H9 (cell line): ENCODE results near the gene UTP4. TPM values are rescaled to one million over a fixed set of nuclear protein-coding genes. Genes with fewer than 3 reads are reported as not detected.

Experiments used
- DNase-seq: peaks from one replicate; pipeline ENCODE4 v3.0.0-alpha.2; 2017
- H2AFZ ChIP-seq: one replicate; pipeline ENCODE4 v1.6.1; 2013; ENCODE audit warnings: mild to moderate bottlenecking, low read length, control low read depth, moderate library complexity
- H2AK5ac ChIP-seq: 2 replicates; pipeline ENCODE4 v1.6.1; 2013; ENCODE audit warnings: low read length, control low read depth, mixed read lengths; ENCODE audit not compliant: insufficient read length
- H2BK120ac ChIP-seq: one replicate; pipeline ENCODE4 v1.6.1; 2013; ENCODE audit warnings: low read depth, mild to moderate bottlenecking, low read length, control low read depth, inconsistent platforms; ENCODE audit not compliant: poor library complexity, severe bottlenecking
- H2BK12ac ChIP-seq: 2 replicates; pipeline ENCODE4 v1.6.1; 2013; ENCODE audit warnings: low read length, control low read depth, mixed read lengths, low read depth; ENCODE audit not compliant: insufficient read length
- H2BK15ac ChIP-seq: 2 replicates; pipeline ENCODE4 v1.6.1; 2013; ENCODE audit warnings: low read depth, low read length, control low read depth
- H2BK20ac ChIP-seq: one replicate; pipeline ENCODE4 v1.6.1; 2013; ENCODE audit warnings: low read depth, mild to moderate bottlenecking, low read length, control low read depth, inconsistent platforms; ENCODE audit not compliant: poor library complexity, severe bottlenecking
- H2BK5ac ChIP-seq: 2 replicates; pipeline ENCODE4 v1.6.1; 2013; ENCODE audit warnings: low read length, control low read depth, mixed read lengths; ENCODE audit not compliant: insufficient read length
- H3K14ac ChIP-seq: 2 replicates; pipeline ENCODE4 v1.6.1; 2013; ENCODE audit warnings: low read length, control low read depth; ENCODE audit not compliant: insufficient read depth
- H3K18ac ChIP-seq: 2 replicates; pipeline ENCODE4 v1.6.1; 2013; ENCODE audit warnings: low read depth, mild to moderate bottlenecking, mixed read lengths, low read length, control low read depth; ENCODE audit not compliant: insufficient read length
- H3K23ac ChIP-seq: 2 replicates; pipeline ENCODE4 v1.6.1; 2013; ENCODE audit warnings: low read length, control low read depth, mixed read lengths, low read depth; ENCODE audit not compliant: insufficient read length
- H3K23me2 ChIP-seq: 2 replicates; pipeline ENCODE4 v1.6.1; 2013; ENCODE audit warnings: low read depth, mild to moderate bottlenecking, mixed read lengths, low read length, control low read depth; ENCODE audit not compliant: insufficient read length, poor library complexity, severe bottlenecking
- H3K27ac ChIP-seq: 2 replicates; pipeline ENCODE4 v1.5.1; 2013; ENCODE audit warnings: low read length, control low read depth, mixed read lengths, low read depth; ENCODE audit not compliant: insufficient read length
- H3K27me3 ChIP-seq: 2 replicates; pipeline ENCODE4 v1.6.1; 2013; ENCODE audit warnings: low read length, control low read depth, inconsistent platforms; ENCODE audit not compliant: insufficient read depth
- H3K4ac ChIP-seq: 2 replicates; pipeline ENCODE4 v1.6.1; 2013; ENCODE audit warnings: low read depth, mild to moderate bottlenecking, control low read depth, inconsistent platforms, low read length, moderate library complexity
- H3K4me1 ChIP-seq: 2 replicates; pipeline ENCODE4 v1.6.1; 2013; ENCODE audit warnings: low read length, control low read depth, inconsistent platforms; ENCODE audit not compliant: insufficient read depth
- H3K4me2 ChIP-seq: 2 replicates; pipeline ENCODE4 v1.6.1; 2013; ENCODE audit warnings: low read length, control low read depth, mixed read lengths; ENCODE audit not compliant: insufficient read length, insufficient read depth
- H3K56ac ChIP-seq: 2 replicates; pipeline ENCODE4 v1.6.1; 2013; ENCODE audit warnings: low read depth, mild to moderate bottlenecking, mixed read lengths, low read length, control low read depth; ENCODE audit not compliant: insufficient read length
- H3K79me1 ChIP-seq: 2 replicates; pipeline ENCODE4 v1.6.1; 2013; ENCODE audit warnings: low read depth, mild to moderate bottlenecking, moderate library complexity, low read length, control low read depth, inconsistent platforms; ENCODE audit not compliant: insufficient read depth, poor library complexity, severe bottlenecking
- H3K79me2 ChIP-seq: 2 replicates; pipeline ENCODE4 v1.6.1; 2013; ENCODE audit warnings: low read length, control low read depth, inconsistent platforms; ENCODE audit not compliant: insufficient read depth
- H3K9ac ChIP-seq: 2 replicates; pipeline ENCODE4 v1.6.1; 2013; ENCODE audit warnings: low read length, control low read depth, mixed read lengths; ENCODE audit not compliant: insufficient read length; ENCODE audit errors: extremely low read depth
- H3K9me3 ChIP-seq: one replicate; pipeline ENCODE4 v1.6.1; 2013; ENCODE audit warnings: low read depth, low read length, inconsistent platforms; ENCODE audit not compliant: control insufficient read depth
- H3T11ph ChIP-seq: one replicate; pipeline ENCODE4 v1.6.1; 2013; ENCODE audit warnings: mild to moderate bottlenecking, low read length, control low read depth, inconsistent platforms
- H4K20me1 ChIP-seq: one replicate; pipeline ENCODE4 v1.6.1; 2013; ENCODE audit not compliant: control insufficient read depth, insufficient read length, insufficient read depth
- H4K5ac ChIP-seq: 2 replicates; pipeline ENCODE4 v1.6.1; 2013; ENCODE audit warnings: low read depth, mild to moderate bottlenecking, mixed read lengths, low read length, control low read depth; ENCODE audit not compliant: insufficient read length
- H4K8ac ChIP-seq: replicated peaks from 2 replicates; pipeline ENCODE4 v1.6.1; 2013; ENCODE audit warnings: low read length, control low read depth, mixed read lengths, low read depth; ENCODE audit not compliant: insufficient read length
- H4K91ac ChIP-seq: 2 replicates; pipeline ENCODE4 v1.6.1; 2013; ENCODE audit warnings: low read depth, mild to moderate bottlenecking, moderate library complexity, mixed read lengths, low read length, control low read depth; ENCODE audit not compliant: insufficient read length
- H3K27ac Mint-ChIP-seq, 3 experiments: 2 replicates in 2 of 3; 3 replicates in 1 of 3; pipeline ENCODE4 v1.8.0; 2020 to 2021; ENCODE audit warnings: mixed read lengths in 3 of 3, mild to moderate bottlenecking in 1 of 3, moderate library complexity in 1 of 3
- H3K27me3 Mint-ChIP-seq: 2 replicates; pipeline ENCODE4 v1.8.0; 2021; ENCODE audit warnings: low read depth, mild to moderate bottlenecking, moderate library complexity, mixed read lengths
- H3K36me3 Mint-ChIP-seq, 3 experiments: 2 replicates in 2 of 3; 3 replicates in 1 of 3; pipeline ENCODE4 v1.8.0; 2020 to 2021; ENCODE audit warnings: low read depth in 3 of 3, mixed read lengths in 3 of 3; ENCODE audit not compliant: insufficient read depth in 1 of 3
- H3K4me1 Mint-ChIP-seq, 2 experiments: 2 replicates each; pipeline ENCODE4 v1.8.0; 2020; ENCODE audit warnings: mixed read lengths in 2 of 2
- H3K4me3 Mint-ChIP-seq, 2 experiments: 2 replicates in 1 of 2; 3 replicates in 1 of 2; pipeline ENCODE4 v1.8.0; 2020 to 2021; ENCODE audit warnings: mild to moderate bottlenecking in 2 of 2, mixed read lengths in 2 of 2, moderate library complexity in 1 of 2
- H3K9me3 Mint-ChIP-seq, 2 experiments: 2 replicates in 1 of 2; 3 replicates in 1 of 2; pipeline ENCODE4 v1.8.0; 2020; ENCODE audit warnings: mild to moderate bottlenecking in 2 of 2, mixed read lengths in 2 of 2, moderate library complexity in 1 of 2
- CTCF ChIP-seq: fragments of 200-600 bp; sonication (generic); conservative IDR thresholded peaks from 3 replicates; pipeline ENCODE4 v1.8.0; 2021; ENCODE audit warnings: antibody characterized with exemption, mild to moderate bottlenecking
- WGBS: extraction: QIAGEN DNeasy Blood & Tissue Kit; methylation state at CpG from one replicate; pipeline ENCODE4 v1.1.7; 2013; ENCODE audit warnings: missing lambda C conversion rate, low lambda C conversion rate, mixed read lengths; ENCODE audit not compliant: insufficient read length; ENCODE audit errors: extremely low coverage; 5-methylcytosine and 5-hydroxymethylcytosine counted together
- total RNA-seq: library from RNA; stranded (reverse); gene quantifications from 2 replicates; pipeline ENCODE4 v1.2.1, GENCODE V29; 2021

The UTP4 gene
- total RNA-seq, 1 experiment from 2014 or later, result 94.0 TPM

GRCh38 chr16:69160192-69160591 is 27.7 kb downstream of the UTP4 start:
- Histone ChIP-seq H3T11ph (no peak overlapping the region), H3K56ac (no peak overlapping the region), H3K4me2 (no peak overlapping the region), H3K27ac (no peak overlapping the region), H3K79me2 (no peaks in the 10 kb centered on the region), H4K8ac (no peak overlapping the region), H4K5ac (no peak overlapping the region), H3K23ac (no peak overlapping the region), H3K4me1 (no peaks in the 10 kb centered on the region), H2BK5ac (no peak overlapping the region), H4K91ac (no peak overlapping the region), H3K14ac (no peak overlapping the region), H3K79me1 (no peaks in the 10 kb centered on the region), H2AK5ac (no peak overlapping the region), H2BK12ac (no peak overlapping the region), H2BK20ac (no peak overlapping the region), H3K9ac (no peak overlapping the region), H3K9me3 (no peaks in the 10 kb centered on the region), H3K4ac (no peak overlapping the region), H2AFZ (no peak overlapping the region), H3K27me3 (no peaks in the 10 kb centered on the region), H2BK15ac (no peak overlapping the region), H4K20me1 (no peaks in the 10 kb centered on the region), H2BK120ac (no peak overlapping the region), H3K23me2 (no peaks in the 10 kb centered on the region), H3K18ac (no peak overlapping the region)
- DNase-seq, result no peak
- Mint-ChIP-seq H3K9me3 (no peaks in the 10 kb centered on the region), H3K4me1 (no peaks in the 10 kb centered on the region), H3K27ac (no peak overlapping the region), H3K36me3 (peaks cover 48 to 83% (median 76%) of the 10 kb centered on the region in 3 experiments), H3K4me3 (no peak overlapping the region), H3K27me3 (no peaks in the 10 kb centered on the region)
- no peak for TF ChIP-seq CTCF
- no CpG with 5 or more reads among the region's 1 CpG for WGBS
